Dendritic cell treated with granulocyte-macrophage colony-stimulating factor and Interleukin-4, amounts not matched to agents 40 ng/mL and 50 ng/mL, for 4 days (primary cell): ENCODE results near the gene BMPER.

Experiments
- H3K27ac Mint-ChIP-seq: one replicate; pipeline ENCODE4 v1.8.0; 2022; ENCODE audit warnings: mild to moderate bottlenecking, mixed read lengths
- H3K27me3 Mint-ChIP-seq: one replicate; pipeline ENCODE4 v1.8.0; 2022; ENCODE audit warnings: mild to moderate bottlenecking, mixed read lengths
- H3K36me3 Mint-ChIP-seq: one replicate; pipeline ENCODE4 v1.8.0; 2022; ENCODE audit warnings: low read depth, mixed read lengths
- H3K4me1 Mint-ChIP-seq: one replicate; pipeline ENCODE4 v1.8.0; 2022; ENCODE audit warnings: low read depth, mixed read lengths
- H3K4me3 Mint-ChIP-seq: one replicate; pipeline ENCODE4 v1.8.0; 2022; ENCODE audit warnings: mild to moderate bottlenecking, moderate library complexity, mixed read lengths
- H3K9me3 Mint-ChIP-seq: one replicate; pipeline ENCODE4 v1.8.0; 2022; ENCODE audit warnings: mixed read lengths
- intact Hi-C: fragments of 100-400 bp; cut with micrococcal nuclease; formaldehyde crosslinking; loops from one replicate; pipeline ENCODE4 v1.15.0; 2022

Gene BMPER

GRCh38 chr7:33882040-33882837, 23.1 kb upstream of the BMPER start:
- H3K4me3 Mint-ChIP-seq, result no peak overlapping the region
- no peak overlapping the region for H3K27ac Mint-ChIP-seq
- no peaks in the 10 kb centered on the region for H3K36me3 Mint-ChIP-seq
- no peaks in the 10 kb centered on the region for H3K9me3 Mint-ChIP-seq
- H3K27me3 Mint-ChIP-seq, result no peaks in the 10 kb centered on the region
- intact Hi-C loops, result no loop called here
- H3K4me1 Mint-ChIP-seq, result no peaks in the 10 kb centered on the region

DNA sequence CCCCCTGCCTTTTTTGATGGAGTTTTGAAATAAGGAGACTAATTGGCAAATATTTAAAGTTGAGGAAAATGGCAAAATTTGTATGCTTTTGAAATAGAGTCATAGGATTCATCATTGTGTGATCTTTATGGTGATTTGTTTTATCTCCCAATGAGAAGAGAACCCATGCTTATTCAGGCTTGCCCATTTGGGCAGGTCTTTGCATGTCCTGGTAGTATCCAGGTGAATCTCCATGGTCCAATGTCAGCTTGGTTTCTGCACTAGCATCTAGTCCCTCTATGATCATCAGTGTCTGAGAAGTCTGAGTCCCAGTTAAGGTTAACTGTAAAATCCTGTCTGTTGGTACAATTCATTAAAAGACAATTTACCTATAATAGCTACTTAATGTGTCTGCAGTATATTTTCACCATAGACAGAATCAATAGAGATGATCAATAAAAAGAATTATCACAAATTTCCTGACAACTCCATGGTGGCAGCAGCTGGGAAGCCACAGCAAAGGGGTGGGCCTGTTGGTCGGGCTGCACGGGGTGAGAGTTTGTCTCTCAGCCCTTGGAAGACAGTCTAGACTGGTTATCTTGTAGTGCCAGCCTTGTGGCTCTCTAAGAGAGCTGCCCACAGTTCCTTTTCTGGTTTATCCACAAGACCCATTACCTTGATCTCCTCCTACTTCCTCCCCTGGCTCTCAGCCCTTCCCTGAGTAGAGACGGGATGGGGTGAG, 22.2 kb upstream of the BMPER start:
- Mint-ChIP-seq H3K27me3 (peaks cover under 1% of the 10 kb centered on the region), H3K9me3 (no peaks in the 10 kb centered on the region), H3K36me3 (no peaks in the 10 kb centered on the region), H3K4me1 (no peaks in the 10 kb centered on the region), H3K4me3 (no peak overlapping the region), H3K27ac (no peak overlapping the region)
- intact Hi-C loops, result no loop called here

DNA sequence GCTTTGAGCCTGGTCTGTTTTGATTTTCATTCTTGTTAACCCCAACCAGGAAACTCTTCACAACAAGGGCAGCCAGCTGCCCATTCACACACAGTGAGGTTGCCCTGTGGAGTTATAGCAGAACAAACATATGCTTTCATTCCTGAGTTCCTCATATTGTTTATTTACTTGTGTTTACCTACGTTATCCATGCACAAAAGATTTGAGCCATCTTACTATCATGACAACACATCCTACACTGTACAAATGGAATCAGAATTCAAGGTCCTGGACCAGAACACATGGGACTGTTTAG, 21.7 kb upstream of the BMPER start:
- Mint-ChIP-seq H3K27ac (no peak overlapping the region), H3K27me3 (peaks cover 3% of the 10 kb centered on the region), H3K4me1 (no peaks in the 10 kb centered on the region), H3K9me3 (no peaks in the 10 kb centered on the region), H3K4me3 (no peak overlapping the region), H3K36me3 (no peaks in the 10 kb centered on the region)
- intact Hi-C loops, result no loop called here

GRCh38 chr7:33885290-33886148, 19.8 kb upstream of the BMPER start:
- no peaks in the 10 kb centered on the region for H3K4me1 Mint-ChIP-seq
- H3K4me3 Mint-ChIP-seq, result no peak overlapping the region
- no peak overlapping the region for H3K27ac Mint-ChIP-seq
- H3K9me3 Mint-ChIP-seq, result no peaks in the 10 kb centered on the region
- no peaks in the 10 kb centered on the region for H3K36me3 Mint-ChIP-seq
- H3K27me3 Mint-ChIP-seq, result peaks cover 3% of the 10 kb centered on the region
- intact Hi-C loops, result no loop called here

- intact Hi-C loops, result no loop called here
- H3K36me3 Mint-ChIP-seq, result no peaks in the 10 kb centered on the region
- H3K4me3 Mint-ChIP-seq, result no peak overlapping the region
- H3K9me3 Mint-ChIP-seq, result no peaks in the 10 kb centered on the region
- peaks cover 3% of the 10 kb centered on the region for H3K27me3 Mint-ChIP-seq
- H3K27ac Mint-ChIP-seq, result no peak overlapping the region
- no peaks in the 10 kb centered on the region for H3K4me1 Mint-ChIP-seq
Observed at GRCh38 chr7:33886149-33886623, 19.2 kb upstream of the BMPER start.

GRCh38 chr7:33887266-33887975, 17.9 kb upstream of the BMPER start:
- intact Hi-C loops, result no loop called here
- H3K4me1 Mint-ChIP-seq, result no peaks in the 10 kb centered on the region
- H3K9me3 Mint-ChIP-seq, result no peaks in the 10 kb centered on the region
- no peak overlapping the region for H3K27ac Mint-ChIP-seq
- no peaks in the 10 kb centered on the region for H3K36me3 Mint-ChIP-seq
- peaks cover 3% of the 10 kb centered on the region for H3K27me3 Mint-ChIP-seq
- no peak overlapping the region for H3K4me3 Mint-ChIP-seq

GRCh38 chr7:33888166-33888565, 17.2 kb upstream of the BMPER start:
- intact Hi-C loops, result no loop called here
- H3K4me1 Mint-ChIP-seq, result no peaks in the 10 kb centered on the region
- H3K4me3 Mint-ChIP-seq, result no peak overlapping the region
- peaks cover 3% of the 10 kb centered on the region for H3K27me3 Mint-ChIP-seq
- no peaks in the 10 kb centered on the region for H3K9me3 Mint-ChIP-seq
- no peaks in the 10 kb centered on the region for H3K36me3 Mint-ChIP-seq
- H3K27ac Mint-ChIP-seq, result no peak overlapping the region

GRCh38 chr7:33892945-33893344, 12.4 kb upstream of the BMPER start:
- peaks cover 7% of the 10 kb centered on the region for H3K27me3 Mint-ChIP-seq
- H3K36me3 Mint-ChIP-seq, result no peaks in the 10 kb centered on the region
- peaks cover 8% of the 10 kb centered on the region for H3K4me1 Mint-ChIP-seq
- intact Hi-C loops, result loop anchor here (10.0 kb wide), 3 partner anchors 138 to 708 kb away; no protein-coding TSS in a partner anchor
- no peak overlapping the region for H3K4me3 Mint-ChIP-seq
- H3K27ac Mint-ChIP-seq, result no peak overlapping the region
- H3K9me3 Mint-ChIP-seq, result no peaks in the 10 kb centered on the region

DNA sequence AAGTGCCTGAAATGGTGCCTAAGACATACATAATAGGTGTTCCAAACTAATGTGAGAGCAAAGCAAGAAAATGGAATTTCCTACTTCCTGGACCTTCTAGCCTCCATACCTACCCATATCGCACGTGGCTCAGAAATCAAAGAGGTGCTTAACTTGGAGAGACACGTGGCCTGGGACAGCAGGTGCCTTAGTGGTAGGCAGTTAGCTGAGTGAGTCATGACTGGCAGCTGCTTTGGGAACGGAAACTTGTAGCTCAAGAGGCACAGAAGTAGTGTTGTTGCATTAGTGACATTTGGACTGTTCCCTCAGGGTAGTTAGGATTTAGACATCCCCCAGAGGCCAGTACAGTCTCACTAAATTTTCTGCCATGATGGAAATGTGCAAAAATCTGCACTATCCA, 12.0 kb upstream of the BMPER start:
- Mint-ChIP-seq H3K4me1 (peaks cover 8% of the 10 kb centered on the region), H3K27me3 (peaks cover 4% of the 10 kb centered on the region), H3K4me3 (no peak overlapping the region), H3K27ac (no peak overlapping the region), H3K9me3 (no peaks in the 10 kb centered on the region), H3K36me3 (no peaks in the 10 kb centered on the region)
- intact Hi-C loops, result loop anchor here (10.0 kb wide), 3 partner anchors 139 to 709 kb away; no protein-coding TSS in a partner anchor

- Mint-ChIP-seq H3K27me3 (peaks cover 12% of the 10 kb centered on the region), H3K27ac (no peak overlapping the region), H3K4me1 (peaks cover 8% of the 10 kb centered on the region), H3K9me3 (no peaks in the 10 kb centered on the region), H3K36me3 (no peaks in the 10 kb centered on the region), H3K4me3 (no peak overlapping the region)
- intact Hi-C loops, result loop anchor here (10.0 kb wide), 3 partner anchors 140 to 710 kb away; no protein-coding TSS in a partner anchor
Observed at GRCh38 chr7:33895025-33895804, 10.1 kb upstream of the BMPER start.

DNA sequence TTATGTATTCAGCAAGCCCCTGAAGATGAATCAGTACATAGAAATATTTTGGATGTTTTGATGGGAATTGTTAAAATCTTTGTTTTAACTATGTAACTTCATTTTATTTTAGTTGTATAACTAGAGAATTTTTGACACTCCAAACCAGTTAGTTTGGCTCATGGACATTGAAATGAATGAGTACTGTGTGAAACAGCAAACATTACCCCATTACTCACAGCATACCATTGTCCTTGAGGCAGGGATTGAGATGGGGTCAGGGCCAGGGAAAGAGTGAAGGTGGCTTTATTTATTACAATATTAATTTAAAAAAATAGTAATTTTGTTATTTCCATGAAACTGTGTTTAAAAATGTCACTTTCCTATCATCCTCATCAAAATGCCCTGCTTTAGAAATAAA, 4.8 kb upstream of the BMPER start:
- Mint-ChIP-seq H3K27me3 (peaks cover 51% of the 10 kb centered on the region), H3K4me3 (no peak overlapping the region), H3K4me1 (peaks cover 11% of the 10 kb centered on the region), H3K9me3 (no peaks in the 10 kb centered on the region), H3K36me3 (no peaks in the 10 kb centered on the region), H3K27ac (no peak overlapping the region)
- intact Hi-C loops, result no loop called here

- Mint-ChIP-seq H3K36me3 (no peaks in the 10 kb centered on the region), H3K27me3 (peaks cover 57% of the 10 kb centered on the region), H3K4me3 (no peak overlapping the region), H3K9me3 (no peaks in the 10 kb centered on the region), H3K27ac (no peak overlapping the region), H3K4me1 (peaks cover 9% of the 10 kb centered on the region)
- intact Hi-C loops, result no loop called here
Observed at GRCh38 chr7:33901199-33901598, 4.1 kb upstream of the BMPER start.

- Mint-ChIP-seq H3K4me1 (peaks cover 9% of the 10 kb centered on the region), H3K27ac (no peak overlapping the region), H3K36me3 (no peaks in the 10 kb centered on the region), H3K4me3 (no peak overlapping the region), H3K9me3 (no peaks in the 10 kb centered on the region), H3K27me3 (peaks cover 62% of the 10 kb centered on the region)
- intact Hi-C loops, result no loop called here
Observed at GRCh38 chr7:33901847-33902246, 3.5 kb upstream of the BMPER start.
